GM18868 (cell line): ENCODE results near the gene MED12.

Experiments used
- ATAC-seq: cut with Tn5 transposase; IDR thresholded peaks from one replicate; pipeline ENCODE4 v1.9.1; 2021; ENCODE audit warnings: mild to moderate bottlenecking, moderate library complexity; ENCODE audit not compliant: unreplicated experiment

MED12 gene

GRCh38 chrX:71118032-71118984, at the start of gene MED12:
Gene MED12, plus strand, starts transcription at chrX:71118596. Its CDS starts 159 bp downstream, at chrX:71118755.
- peak; percentile 95 for ATAC-seq

- no peak for ATAC-seq
Measured at GRCh38 chrX:71070531-71070930, 47.9 kb upstream of the MED12 start.

GRCh38 chrX:71081330-71082123, 36.9 kb upstream of the MED12 start:
- no peak for ATAC-seq

GRCh38 chrX:71082124-71082647, 36.2 kb upstream of the MED12 start:
- no peak for ATAC-seq

GRCh38 chrX:71082822-71083221, 35.6 kb upstream of the MED12 start:
- ATAC-seq, result no peak

GRCh38 chrX:71085900-71086299, 32.5 kb upstream of the MED12 start:
- no peak for ATAC-seq

- no peak for ATAC-seq
Measured at GRCh38 chrX:71091263-71091662, 27.1 kb upstream of the MED12 start.

GRCh38 chrX:71095033-71095432, 23.4 kb upstream of the MED12 start:
- peak; percentile 13 for ATAC-seq

- peak; percentile 91 for ATAC-seq
Measured at GRCh38 chrX:71095555-71095980, 22.8 kb upstream of the MED12 start, which contains the start of gene FOXO4. Gene FOXO4, plus strand, starts transcription at chrX:71095851. Its CDS starts 678 bp downstream, at chrX:71096529.

GRCh38 chrX:71095981-71096759, 22.2 kb upstream of the MED12 start:
- ATAC-seq, result peak; percentile 23

- ATAC-seq, result no peak
Measured at GRCh38 chrX:71096760-71097032, 21.7 kb upstream of the MED12 start.

GRCh38 chrX:71098302-71098701, 20.1 kb upstream of the MED12 start:
- ATAC-seq, result peak; percentile 47

GRCh38 chrX:71098951-71099506, 19.4 kb upstream of the MED12 start:
- no peak for ATAC-seq

- no peak for ATAC-seq
Measured at GRCh38 chrX:71099736-71100135, 18.7 kb upstream of the MED12 start.

- no peak for ATAC-seq
Measured at GRCh38 chrX:71100581-71101505, 17.6 kb upstream of the MED12 start.

- no peak for ATAC-seq
Measured at GRCh38 chrX:71102292-71102691, 16.1 kb upstream of the MED12 start.

- ATAC-seq, result peak; percentile 69
Measured at GRCh38 chrX:71103110-71103983, 15.0 kb upstream of the MED12 start.

GRCh38 chrX:71105628-71106027, 12.8 kb upstream of the MED12 start:
- no peak for ATAC-seq
